Spleen (tissue), 11 donors: ENCODE results near the gene UNC93A. TPM values are rescaled to one million over a fixed set of nuclear protein-coding genes. Genes with fewer than 3 reads are reported as not detected.
"Not testable (repeated sequence)": the region's sequence is repeated elsewhere in the genome, so short reads cannot be mapped to it uniquely, and the experiment has no call there.

Source experiments
- DNase-seq: peaks from one replicate; pipeline ENCODE4 v3.0.0-alpha.2; 2020
- H3K27ac ChIP-seq, 8 donors: fragments of 200-600 bp; sonication (generic) in 7 of 8; 1 replicate in 4 of 8; 2 replicates in 4 of 8; pipeline versions ENCODE4 v1.5.0 to v1.8.0; 2016 to 2021; ENCODE audit warnings: inconsistent platforms in 4 of 8, mild to moderate bottlenecking in 4 of 8, moderate library complexity in 1 of 8
- H3K27me3 ChIP-seq, 7 donors: fragments of 200-600 bp; sonication (generic) in 6 of 7; replicated peaks in 1 of 7; 1 replicate in 4 of 7; 2 replicates in 3 of 7; pipeline versions ENCODE4 v1.5.0 to v1.8.0; 2016 to 2021; ENCODE audit warnings: inconsistent platforms in 3 of 7, mild to moderate bottlenecking in 1 of 7
- H3K36me3 ChIP-seq, 6 donors: fragments of 200-600 bp; sonication (generic) in 5 of 6; 1 replicate in 4 of 6; 2 replicates in 2 of 6; pipeline versions ENCODE4 v1.5.0 to v1.8.0; 2016 to 2021; ENCODE audit warnings: inconsistent platforms in 2 of 6
- H3K4me1 ChIP-seq, 6 donors: fragments of 200-600 bp; sonication (generic) in 5 of 6; 1 replicate in 3 of 6; 2 replicates in 3 of 6; pipeline versions ENCODE4 v1.5.0 to v1.8.0; 2016 to 2021; ENCODE audit warnings: inconsistent platforms in 3 of 6
- H3K4me3 ChIP-seq, 8 donors: fragments of 200-600 bp; sonication (generic) in 7 of 8; 1 replicate in 4 of 8; 2 replicates in 4 of 8; pipeline versions ENCODE4 v1.5.0 to v1.8.0; 2016 to 2021; ENCODE audit warnings: inconsistent platforms in 4 of 8, mild to moderate bottlenecking in 4 of 8, moderate library complexity in 2 of 8
- H3K9me3 ChIP-seq, 8 donors: fragments of 200-600 bp; sonication (generic) in 7 of 8; 1 replicate in 4 of 8; 2 replicates in 4 of 8; pipeline versions ENCODE4 v1.5.0 to v1.8.0; 2016 to 2021; ENCODE audit warnings: inconsistent platforms in 4 of 8
- CTCF ChIP-seq, 11 experiments: fragments of 200-600 bp in 7 of 11; fragments of 450-650 bp in 4 of 11; sonication (generic) in 4 of 11; IDR thresholded peaks in 8 of 11; conservative IDR thresholded peaks in 3 of 11; 1 replicate in 7 of 11; 2 replicates in 4 of 11; pipeline versions ENCODE4 v1.4.0 to v1.8.0; 2016 to 2021; ENCODE audit warnings: antibody characterized with exemption in 11 of 11, inconsistent platforms in 4 of 11, mild to moderate bottlenecking in 1 of 11
- POLR2A ChIP-seq, 3 donors: fragments of 450-650 bp; IDR thresholded peaks; one replicate each; pipeline ENCODE4 v1.5.1; 2017; ENCODE audit warnings: antibody characterized with exemption in 3 of 3, mild to moderate bottlenecking in 1 of 3
- POLR2AphosphoS5 ChIP-seq, 3 donors: sonication (generic); formaldehyde crosslinking; IDR thresholded peaks; one replicate each; pipeline ENCODE4 v1.5.1; 2017; ENCODE audit warnings: antibody characterized with exemption in 3 of 3
- WGBS, 5 donors: extraction: QIAGEN DNeasy Blood & Tissue Kit in 3 of 5; methylation state at CpG; one replicate each; pipeline versions ENCODE4 v1.1.5 to v1.1.7; 2013 to 2018; 5-methylcytosine and 5-hydroxymethylcytosine counted together
- intact Hi-C: fragments of 100-400 bp; cut with DNase I; formaldehyde crosslinking; loops from one replicate; pipeline ENCODE4 v1.15.0; 2023; ENCODE audit warnings: low total_unique reads
- polyA plus RNA-seq, 3 donors: library from polyadenylated mRNA; stranded (reverse); fragments of 200-250 nt; gene quantifications; one replicate each; pipeline ENCODE4 v1.2.1, GENCODE V29; 2013
- total RNA-seq, 7 donors: library from RNA; depleted of rRNA in 3 of 7; stranded (reverse); fragments of >200 nt in 3 of 7; fragmentation: NEBNext Ultra II Directional in 4 of 7; extraction: Animal tissue kit (Norgen Biotek cat#: 25700) in 4 of 7; gene quantifications; one replicate each; pipeline versions ENCODE4 v1.1.0 to v1.2.1, GENCODE V29; 2016 to 2021
- donor health status: healthy with polysubstance abuse.
- donor health status: DM: no; HTN: no; CAD: no; lungs with moderate emphysema.
- donor health status: DM: no; HTN: no; CAD: no.
- donor health status: Bipolar disorder and iron deficiency.
- donor health status: healthy.
- donor health status: DM: no; HTN: no; CAD: no.
- donor health status: DM: yes; HTN: yes; CAD: no.

Gene UNC93A
- total and polyA plus RNA-seq, 10 donors, result not detected

GRCh38 chr6:167287513-167288048 lies 3.5 kb upstream of the UNC93A start:
- H3K4me3 ChIP-seq, result no peak overlapping the region
- no peak for DNase-seq
- 89 to 95% (median 91%) methylated on average over 13 of the region's 13 CpGs for WGBS, 5 donors
- intact Hi-C loops, result no loop called here
- TF ChIP-seq POLR2AphosphoS5 (IDR thresholded peaks at IDR 0.05), result no peak
- H3K36me3 ChIP-seq, result no peaks in the 10 kb centered on the region
- peaks cover 0 to 4% (median 0%) of the 10 kb centered on the region in 6 donors for H3K4me1 ChIP-seq
- H3K27me3 ChIP-seq, result peaks cover 0 to 9% (median 0%) of the 10 kb centered on the region in 7 donors
- no peak overlapping the region for H3K27ac ChIP-seq
- H3K9me3 ChIP-seq, result no peaks in the 10 kb centered on the region

- H3K36me3 ChIP-seq, intact Hi-C loops, H3K4me1 ChIP-seq, H3K9me3 ChIP-seq, H3K4me3 ChIP-seq, H3K27ac ChIP-seq, H3K27me3 ChIP-seq, DNase-seq: not testable (repeated sequence)
- peak in 6 of 11 experiments; percentile 47 to 76 (median 66) for TF ChIP-seq CTCF (IDR thresholded peaks at IDR 0.05 in 8 of 11, conservative IDR thresholded peaks at IDR 0.05 in 3 of 11)
- 21 to 23% (median 22%) methylated on average over 12 to 14 of the region's 14 CpGs for WGBS, 5 donors
Measured at GRCh38 chr6:167288591-167289225, 2.4 kb upstream of the UNC93A start.

GRCh38 chr6:167289291-167289690 lies 1.8 kb upstream of the UNC93A start:
- H3K36me3 ChIP-seq, H3K4me3 ChIP-seq, H3K9me3 ChIP-seq, intact Hi-C loops, H3K27ac ChIP-seq, H3K4me1 ChIP-seq, DNase-seq, H3K27me3 ChIP-seq: not testable (repeated sequence)
- WGBS, 5 donors, result 84 to 99% (median 89%) methylated on average over 1 to 2 of the region's 2 CpGs

GRCh38 chr6:167291623-167292300 lies 647 bp downstream of the UNC93A start:
- Histone ChIP-seq H3K27ac (no peak overlapping the region), H3K36me3 (no peaks in the 10 kb centered on the region), H3K27me3 (peaks cover 0 to 9% (median 0%) of the 10 kb centered on the region in 7 donors), H3K4me3 (no peak overlapping the region), H3K4me1 (peaks cover 0 to 4% (median 0%) of the 10 kb centered on the region in 6 donors), H3K9me3 (no peaks in the 10 kb centered on the region)
- peak; percentile 6 for DNase-seq
- TF ChIP-seq CTCF (IDR thresholded peaks at IDR 0.05 in 8 of 11, conservative IDR thresholded peaks at IDR 0.05 in 3 of 11), result no peak
- TF ChIP-seq POLR2A (IDR thresholded peaks at IDR 0.05), result no peak
- no peak for TF ChIP-seq POLR2AphosphoS5 (IDR thresholded peaks at IDR 0.05)
- intact Hi-C loops, result loop anchor here (10.0 kb wide), 1 partner anchor 67 kb away; no protein-coding TSS in a partner anchor
- 59 to 74% (median 73%) methylated on average over 7 of the region's 7 CpGs for WGBS, 5 donors
